Measurements from ENCODE around the gene TMEM128. TPM values are rescaled to one million over a fixed set of nuclear protein-coding genes. Genes with fewer than 3 reads are reported as not detected.

TMEM128 gene
- total RNA-seq, 1 donor from 2014 or later = 17.1 TPM

DNA sequence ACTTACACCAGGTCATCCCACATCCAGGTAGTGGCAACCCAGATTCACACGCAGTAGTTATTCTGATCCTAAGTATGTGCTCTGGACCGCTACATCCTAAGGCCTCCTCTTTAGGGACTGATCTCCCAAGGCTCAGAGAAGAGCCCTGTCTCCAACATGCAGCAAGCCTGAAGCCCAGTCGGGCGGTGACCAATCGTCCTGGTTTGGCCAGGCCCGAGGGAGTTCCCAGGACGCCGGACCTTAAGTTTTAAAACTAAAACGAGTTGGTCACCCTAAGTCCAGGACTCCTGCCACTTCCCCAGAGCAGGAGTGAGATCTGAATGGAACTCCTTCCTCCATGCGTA, 41.5 kb upstream of the TMEM128 start:
- ChIA-PET POLR2A (interaction anchor here (0.6 to 1.7 kb wide), 2 partner anchors 20 to 41 kb away, joined by 3 to 11 read pairs; partner anchors contain the start of gene TMEM128), CTCF (interaction anchor here (0.5 kb wide), 1 partner anchor 1523 kb away, joined by 3 read pairs; no protein-coding TSS in a partner anchor)
- H3K4me1 Mint-ChIP-seq = peaks cover 36% of the 10 kb centered on the region
- intact Hi-C loops (cut with micrococcal nuclease) = no loop called here
- ATAC-seq (ENCODE audit: low read depth) = peak; percentile 3
- H3K27me3 Mint-ChIP-seq = no peaks in the 10 kb centered on the region
- no peaks in the 10 kb centered on the region for H3K9me3 Mint-ChIP-seq
- DNase-seq = no peak
- H3K4me3 Mint-ChIP-seq = peak overlapping the region; percentile 96
- H3K36me3 Mint-ChIP-seq (ENCODE audit: low read depth) = peaks cover 34% of the 10 kb centered on the region
- H3K27ac Mint-ChIP-seq = peak overlapping the region; percentile 72
- TF ChIP-seq, protein P1, sequence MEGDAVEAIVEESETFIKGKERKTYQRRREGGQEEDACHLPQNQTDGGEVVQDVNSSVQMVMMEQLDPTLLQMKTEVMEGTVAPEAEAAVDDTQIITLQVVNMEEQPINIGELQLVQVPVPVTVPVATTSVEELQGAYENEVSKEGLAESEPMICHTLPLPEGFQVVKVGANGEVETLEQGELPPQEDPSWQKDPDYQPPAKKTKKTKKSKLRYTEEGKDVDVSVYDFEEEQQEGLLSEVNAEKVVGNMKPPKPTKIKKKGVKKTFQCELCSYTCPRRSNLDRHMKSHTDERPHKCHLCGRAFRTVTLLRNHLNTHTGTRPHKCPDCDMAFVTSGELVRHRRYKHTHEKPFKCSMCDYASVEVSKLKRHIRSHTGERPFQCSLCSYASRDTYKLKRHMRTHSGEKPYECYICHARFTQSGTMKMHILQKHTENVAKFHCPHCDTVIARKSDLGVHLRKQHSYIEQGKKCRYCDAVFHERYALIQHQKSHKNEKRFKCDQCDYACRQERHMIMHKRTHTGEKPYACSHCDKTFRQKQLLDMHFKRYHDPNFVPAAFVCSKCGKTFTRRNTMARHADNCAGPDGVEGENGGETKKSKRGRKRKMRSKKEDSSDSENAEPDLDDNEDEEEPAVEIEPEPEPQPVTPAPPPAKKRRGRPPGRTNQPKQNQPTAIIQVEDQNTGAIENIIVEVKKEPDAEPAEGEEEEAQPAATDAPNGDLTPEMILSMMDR (IDR thresholded peaks at IDR 0.05) = no peak

DNA sequence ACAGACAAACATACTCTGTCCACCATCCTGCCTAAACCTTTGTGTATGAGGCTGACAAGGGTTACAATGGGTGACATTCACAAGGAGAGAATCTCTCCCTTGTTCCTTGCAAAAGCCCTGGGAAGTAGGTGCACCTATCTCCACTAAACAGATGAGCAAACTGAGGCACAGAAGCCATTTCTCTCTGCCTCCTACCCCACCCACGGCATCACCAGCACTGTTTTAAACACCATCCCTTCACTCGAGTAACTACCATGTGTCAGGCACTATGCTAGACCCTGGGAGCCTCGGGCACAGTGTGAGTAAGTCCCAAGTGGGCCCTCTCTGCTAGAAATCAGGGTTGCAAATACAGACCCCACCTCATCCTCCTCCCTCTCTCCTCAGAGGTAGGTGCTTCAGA, 41.0 kb upstream of the TMEM128 start:
- Mint-ChIP-seq H3K4me1 (peaks cover 36% of the 10 kb centered on the region), H3K27ac (no peak overlapping the region), H3K36me3 (ENCODE audit: low read depth) (peaks cover 39% of the 10 kb centered on the region), H3K4me3 (peak overlapping the region; percentile 96), H3K9me3 (no peaks in the 10 kb centered on the region), H3K27me3 (no peaks in the 10 kb centered on the region)
- intact Hi-C loops (cut with micrococcal nuclease) = no loop called here
- ChIA-PET POLR2A (no interaction called here), CTCF (no interaction called here)
- ATAC-seq (ENCODE audit: low read depth) = no peak
- TF ChIP-seq, protein P1 (IDR thresholded peaks at IDR 0.05) = no peak
- no peak for DNase-seq

DNA sequence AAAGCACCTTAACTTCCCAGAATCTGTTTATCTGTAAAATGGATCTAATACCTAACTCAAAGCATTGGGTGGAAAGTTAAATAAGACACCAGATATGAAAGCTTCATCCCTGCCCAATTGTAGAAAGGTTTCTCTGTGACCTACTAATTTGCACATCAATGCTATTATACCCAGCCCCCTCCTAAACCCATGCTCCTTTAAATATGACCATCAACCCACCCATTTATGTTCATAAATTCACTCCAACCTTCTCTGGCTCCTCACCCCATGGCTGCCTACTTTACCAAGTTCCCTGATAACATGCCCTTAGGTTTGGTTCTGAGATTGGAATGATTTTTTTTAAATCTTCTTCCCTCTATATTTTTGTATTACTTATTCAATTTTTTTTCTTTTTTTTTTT, 40.1 kb upstream of the TMEM128 start:
- Mint-ChIP-seq H3K4me1 (peaks cover 36% of the 10 kb centered on the region), H3K9me3 (no peaks in the 10 kb centered on the region), H3K27me3 (no peaks in the 10 kb centered on the region), H3K27ac (no peak overlapping the region), H3K4me3 (no peak overlapping the region), H3K36me3 (ENCODE audit: low read depth) (peaks cover 48% of the 10 kb centered on the region)
- DNase-seq (no peak), ATAC-seq (ENCODE audit: low read depth) (no peak)
- intact Hi-C loops (cut with micrococcal nuclease) = no loop called here
- CTCF ChIA-PET = no interaction called here
- POLR2A ChIA-PET = no interaction called here
- TF ChIP-seq, protein P1 (IDR thresholded peaks at IDR 0.05) = no peak

DNA sequence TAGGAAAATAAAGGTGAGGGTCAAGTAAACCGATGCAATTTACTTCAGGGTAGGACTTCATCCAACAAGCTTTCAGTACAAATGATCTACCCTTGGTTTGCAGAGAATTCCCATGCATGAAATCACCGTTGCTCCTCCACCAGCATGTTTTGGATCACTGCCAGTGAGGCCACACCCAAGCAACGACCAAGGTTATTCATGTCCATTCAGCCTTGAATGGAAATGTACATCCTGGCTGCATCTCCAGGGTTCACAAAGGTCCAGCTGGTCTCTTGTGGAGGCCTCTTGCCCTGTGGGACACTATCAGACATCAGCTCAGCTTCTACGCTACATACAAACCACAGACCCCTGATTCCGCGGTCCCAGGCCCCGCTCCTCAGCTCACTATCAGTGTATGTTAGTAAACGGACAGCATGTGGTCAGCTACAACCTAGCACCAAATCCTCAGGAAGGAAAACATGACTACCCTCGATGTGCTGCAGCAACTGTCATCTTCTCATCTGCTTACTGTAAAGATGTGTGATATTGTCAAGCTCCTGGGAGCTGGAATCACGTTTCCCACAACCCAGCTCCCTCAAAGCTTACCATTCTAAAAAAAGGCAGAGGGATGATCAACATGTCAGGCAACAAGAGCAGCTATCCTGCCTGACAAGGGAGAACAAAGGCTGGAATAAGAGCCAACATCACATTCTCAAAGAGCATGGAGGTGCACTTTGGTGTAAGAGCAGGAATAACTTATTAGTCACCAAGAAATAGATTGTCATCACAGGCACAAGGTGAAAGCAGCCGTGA, 37.0 kb upstream of the TMEM128 start:
- ChIA-PET CTCF (no interaction called here), POLR2A (no interaction called here)
- TF ChIP-seq, protein P1 (IDR thresholded peaks at IDR 0.05) = no peak
- Mint-ChIP-seq H3K4me3 (no peak overlapping the region), H3K9me3 (no peaks in the 10 kb centered on the region), H3K27me3 (no peaks in the 10 kb centered on the region), H3K27ac (no peak overlapping the region), H3K4me1 (peaks cover 18% of the 10 kb centered on the region), H3K36me3 (ENCODE audit: low read depth) (peaks cover 67% of the 10 kb centered on the region)
- DNase-seq = no peak
- ATAC-seq (ENCODE audit: low read depth) = no peak
- intact Hi-C loops (cut with micrococcal nuclease) = no loop called here

DNA sequence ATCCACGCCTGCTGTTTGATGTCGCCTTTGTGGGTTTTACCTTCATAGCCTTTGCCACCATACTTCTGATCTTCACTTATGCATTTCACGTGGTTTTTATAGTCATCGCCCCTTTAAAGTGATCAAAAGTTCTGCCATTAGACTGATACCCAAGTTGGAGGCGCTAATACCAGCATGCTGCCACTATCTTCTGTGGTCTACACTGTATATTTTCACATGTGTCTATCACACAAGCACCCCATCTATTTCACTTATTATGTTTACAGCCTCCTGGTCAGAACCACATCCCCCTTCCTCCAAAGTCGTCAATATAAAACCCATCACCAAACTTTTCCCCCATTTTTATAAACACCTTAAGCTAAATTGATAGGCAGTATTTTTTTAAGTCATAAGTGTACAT, 33.8 kb upstream of the TMEM128 start:
- DNase-seq = no peak
- peaks cover 81% of the 10 kb centered on the region for H3K36me3 Mint-ChIP-seq (ENCODE audit: low read depth)
- CTCF ChIA-PET = no interaction called here

More for the DNA sequence above, 33.8 kb upstream of the TMEM128 start:
- no peaks in the 10 kb centered on the region for H3K4me1 Mint-ChIP-seq
- H3K9me3 Mint-ChIP-seq = no peaks in the 10 kb centered on the region
- ATAC-seq (ENCODE audit: low read depth) = no peak
- intact Hi-C loops (cut with micrococcal nuclease) = no loop called here
- POLR2A ChIA-PET = no interaction called here
- no peak overlapping the region for H3K27ac Mint-ChIP-seq
- no peaks in the 10 kb centered on the region for H3K27me3 Mint-ChIP-seq
- H3K4me3 Mint-ChIP-seq = no peak overlapping the region
- TF ChIP-seq, protein P1 (IDR thresholded peaks at IDR 0.05) = no peak
